T1000 (cell line): ENCODE measurements around the gene IQGAP3.

Source experiments
- DNase-seq: peaks from one replicate; lab custom pipeline; 2025; ENCODE audit warnings: mixed read lengths; lab: John Stamatoyannopoulos, UW

Gene IQGAP3

GRCh38 chr1:156543066-156543465 lies 29.3 kb downstream of the IQGAP3 start:
- DNase-seq: no peak

GRCh38 chr1:156540955-156541354 lies 31.4 kb downstream of the IQGAP3 start:
- no peak for DNase-seq

- no peak for DNase-seq
Measured at GRCh38 chr1:156539818-156540355, 32.5 kb downstream of the IQGAP3 start.

GRCh38 chr1:156538711-156539440 lies 33.5 kb downstream of the IQGAP3 start:
- no peak for DNase-seq

- no peak for DNase-seq
Measured at GRCh38 chr1:156537027-156537426, 35.3 kb downstream of the IQGAP3 start.

- DNase-seq: no peak
Measured at GRCh38 chr1:156534424-156535060, 37.8 kb downstream of the IQGAP3 start.

- no peak for DNase-seq
Measured at GRCh38 chr1:156533568-156534220, 38.7 kb downstream of the IQGAP3 start.

- no peak for DNase-seq
Measured at GRCh38 chr1:156532374-156532773, 40.0 kb downstream of the IQGAP3 start.

- DNase-seq: no peak
Measured at GRCh38 chr1:156530006-156530405, 42.4 kb downstream of the IQGAP3 start.

- no peak for DNase-seq
Measured at GRCh38 chr1:156528875-156529425, 43.4 kb downstream of the IQGAP3 start.

- DNase-seq: no peak
Measured at GRCh38 chr1:156528231-156528630, 44.1 kb downstream of the IQGAP3 start.

- DNase-seq: no peak
Measured at GRCh38 chr1:156527584-156527983, 44.8 kb downstream of the IQGAP3 start.

GRCh38 chr1:156525856-156526489 lies 46.4 kb downstream of the IQGAP3 start:
- DNase-seq: no peak

GRCh38 chr1:156525071-156525501 lies 47.3 kb downstream of the IQGAP3 start:
- no peak for DNase-seq

GRCh38 chr1:156524481-156524869 lies 47.9 kb downstream of the IQGAP3 start:
- no peak for DNase-seq

GRCh38 chr1:156523801-156524480 lies 48.4 kb downstream of the IQGAP3 start:
- no peak for DNase-seq

GRCh38 chr1:156522443-156522970 lies 49.9 kb downstream of the IQGAP3 start:
- no peak for DNase-seq

- DNase-seq: no peak
Measured at GRCh38 chr1:156517748-156518147, 54.6 kb downstream of the IQGAP3 start.

- no peak for DNase-seq
Measured at GRCh38 chr1:156516821-156517220, 55.5 kb downstream of the IQGAP3 start.

GRCh38 chr1:156515956-156516355 lies 56.4 kb downstream of the IQGAP3 start:
- DNase-seq: no peak

- DNase-seq: no peak
Measured at GRCh38 chr1:156513185-156513584, 59.2 kb downstream of the IQGAP3 start.
